Sigmoid colon (tissue), 4 donors: ENCODE measurements around the gene TMEM263.

Experiments
- EP300 ChIP-seq, 4 donors: sonication (generic); formaldehyde crosslinking; IDR thresholded peaks; one replicate each; pipeline ENCODE4 v1.6.1; 2017; ENCODE audit warnings: antibody characterized with exemption in 4 of 4
- POLR2A ChIP-seq, 2 donors: fragments of 450-650 bp; IDR thresholded peaks; one replicate each; pipeline ENCODE4 v1.6.1; 2016; ENCODE audit warnings: antibody characterized with exemption in 2 of 2, mild to moderate bottlenecking in 2 of 2, moderate library complexity in 2 of 2
- TF ChIP-seq, protein P1 (sequence below), 4 experiments: fragments of 450-650 bp in 3 of 4; fragments of 200-600 bp in 1 of 4; IDR thresholded peaks; one replicate each; pipeline ENCODE4 v1.5.1; 2016 to 2019; ENCODE audit warnings: antibody characterized with exemption in 4 of 4, mild to moderate bottlenecking in 3 of 4, moderate library complexity in 2 of 4

DNA sequence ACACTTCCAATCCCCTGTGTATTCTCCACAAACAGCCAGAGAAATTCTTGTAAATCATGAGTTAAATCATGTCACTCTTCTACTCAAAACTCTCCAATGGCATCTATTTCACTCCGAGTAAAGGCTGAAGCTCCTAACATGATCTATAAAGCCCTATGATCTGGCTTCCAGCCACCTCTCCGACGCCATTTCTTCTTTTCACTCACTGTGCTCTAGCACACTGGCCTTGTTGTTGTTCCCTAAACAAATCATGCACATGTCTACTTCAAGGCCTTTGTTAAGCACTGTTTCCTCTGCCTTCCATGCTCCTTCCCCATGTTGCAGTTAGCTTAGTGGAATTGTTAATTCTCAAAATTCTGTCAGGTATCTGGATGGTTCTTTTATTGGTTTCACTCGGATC, 61.3 kb downstream of the TMEM263 start:
- TF ChIP-seq, protein P1, sequence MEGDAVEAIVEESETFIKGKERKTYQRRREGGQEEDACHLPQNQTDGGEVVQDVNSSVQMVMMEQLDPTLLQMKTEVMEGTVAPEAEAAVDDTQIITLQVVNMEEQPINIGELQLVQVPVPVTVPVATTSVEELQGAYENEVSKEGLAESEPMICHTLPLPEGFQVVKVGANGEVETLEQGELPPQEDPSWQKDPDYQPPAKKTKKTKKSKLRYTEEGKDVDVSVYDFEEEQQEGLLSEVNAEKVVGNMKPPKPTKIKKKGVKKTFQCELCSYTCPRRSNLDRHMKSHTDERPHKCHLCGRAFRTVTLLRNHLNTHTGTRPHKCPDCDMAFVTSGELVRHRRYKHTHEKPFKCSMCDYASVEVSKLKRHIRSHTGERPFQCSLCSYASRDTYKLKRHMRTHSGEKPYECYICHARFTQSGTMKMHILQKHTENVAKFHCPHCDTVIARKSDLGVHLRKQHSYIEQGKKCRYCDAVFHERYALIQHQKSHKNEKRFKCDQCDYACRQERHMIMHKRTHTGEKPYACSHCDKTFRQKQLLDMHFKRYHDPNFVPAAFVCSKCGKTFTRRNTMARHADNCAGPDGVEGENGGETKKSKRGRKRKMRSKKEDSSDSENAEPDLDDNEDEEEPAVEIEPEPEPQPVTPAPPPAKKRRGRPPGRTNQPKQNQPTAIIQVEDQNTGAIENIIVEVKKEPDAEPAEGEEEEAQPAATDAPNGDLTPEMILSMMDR (IDR thresholded peaks at IDR 0.05): no peak
- TF ChIP-seq POLR2A (IDR thresholded peaks at IDR 0.05): no peak
- TF ChIP-seq EP300 (IDR thresholded peaks at IDR 0.05): no peak
